Mammary epithelial cell (primary cell): Measurements from ENCODE around the gene CAPN6.

Experiments
- EZH2 ChIP-seq: IDR thresholded peaks from 2 replicates; pipeline ENCODE4 v1.6.1; 2012; ENCODE audit warnings: low read length, inconsistent platforms, borderline replicate concordance
- TF ChIP-seq, protein P1 (sequence below), 2 donors: IDR thresholded peaks in 1 of 2; conservative IDR thresholded peaks in 1 of 2; 2 replicates each; pipeline ENCODE4 v1.5.1; 2011 to 2012; ENCODE audit warnings: inconsistent platforms in 2 of 2, low read length in 2 of 2, mild to moderate bottlenecking in 2 of 2, control low read depth in 1 of 2, low read depth in 1 of 2; ENCODE audit not compliant: insufficient read depth in 1 of 2; ENCODE audit errors: extremely low read depth in 1 of 2

DNA sequence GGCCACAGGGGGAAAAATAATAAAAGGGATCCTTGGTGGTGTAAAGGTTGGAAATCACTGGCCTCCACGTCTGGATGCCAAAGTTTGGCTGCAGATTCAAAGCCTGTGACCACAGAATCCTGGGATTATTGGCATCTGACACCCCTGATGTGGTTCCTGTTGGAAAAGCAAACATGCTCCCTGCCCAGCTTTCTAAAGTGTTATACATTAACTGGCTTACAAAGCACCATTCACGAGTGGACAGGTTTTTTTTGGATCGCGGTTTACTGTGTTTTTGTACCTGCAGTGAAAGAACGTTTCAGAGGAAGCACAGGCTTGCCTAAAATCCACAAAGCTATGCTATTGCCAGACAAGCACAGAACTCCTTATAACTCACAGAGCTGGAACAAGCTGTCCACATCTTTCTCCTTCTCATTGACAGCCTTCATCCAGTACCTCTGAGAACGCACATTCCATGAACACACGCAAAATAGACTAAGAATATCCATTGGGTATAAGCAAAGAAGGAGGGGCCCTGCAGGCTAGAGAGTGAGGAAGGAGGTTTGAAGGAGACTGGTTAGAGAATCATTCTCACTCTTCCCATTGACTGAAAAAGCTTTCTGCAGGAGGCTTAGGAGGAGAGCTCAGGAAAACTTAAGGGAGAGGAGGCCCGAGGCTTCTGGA lies 14.5 kb upstream of the CAPN6 start:
- TF ChIP-seq, protein P1, sequence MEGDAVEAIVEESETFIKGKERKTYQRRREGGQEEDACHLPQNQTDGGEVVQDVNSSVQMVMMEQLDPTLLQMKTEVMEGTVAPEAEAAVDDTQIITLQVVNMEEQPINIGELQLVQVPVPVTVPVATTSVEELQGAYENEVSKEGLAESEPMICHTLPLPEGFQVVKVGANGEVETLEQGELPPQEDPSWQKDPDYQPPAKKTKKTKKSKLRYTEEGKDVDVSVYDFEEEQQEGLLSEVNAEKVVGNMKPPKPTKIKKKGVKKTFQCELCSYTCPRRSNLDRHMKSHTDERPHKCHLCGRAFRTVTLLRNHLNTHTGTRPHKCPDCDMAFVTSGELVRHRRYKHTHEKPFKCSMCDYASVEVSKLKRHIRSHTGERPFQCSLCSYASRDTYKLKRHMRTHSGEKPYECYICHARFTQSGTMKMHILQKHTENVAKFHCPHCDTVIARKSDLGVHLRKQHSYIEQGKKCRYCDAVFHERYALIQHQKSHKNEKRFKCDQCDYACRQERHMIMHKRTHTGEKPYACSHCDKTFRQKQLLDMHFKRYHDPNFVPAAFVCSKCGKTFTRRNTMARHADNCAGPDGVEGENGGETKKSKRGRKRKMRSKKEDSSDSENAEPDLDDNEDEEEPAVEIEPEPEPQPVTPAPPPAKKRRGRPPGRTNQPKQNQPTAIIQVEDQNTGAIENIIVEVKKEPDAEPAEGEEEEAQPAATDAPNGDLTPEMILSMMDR (conservative IDR thresholded peaks at IDR 0.05 in 1 of 2, IDR thresholded peaks at IDR 0.05 in 1 of 2; ENCODE audit: extremely low read depth in 1 of 2, insufficient read depth in 1 of 2, low read depth in 1 of 2, low read length in 2 of 2): no peak
- no peak for TF ChIP-seq EZH2
